CD4-positive, CD25-positive, alpha-beta regulatory T cell (primary cell): ENCODE measurements around the gene AOPEP. TPM values are rescaled to one million over a fixed set of nuclear protein-coding genes. Genes with fewer than 3 reads are reported as not detected.
"Not testable (repeated sequence)": the region's sequence is repeated elsewhere in the genome, so short reads cannot be mapped to it uniquely, and the experiment has no call there.

Source experiments
- ATAC-seq, 2 donors: fragments of 150-1000 bp; cut with Tn5 transposase; one replicate each; pipeline ENCODE4 v1.10.0; 2021; ENCODE audit warnings: low read depth in 2 of 2, moderate number of reproducible peaks in 2 of 2, moderate library complexity in 1 of 2
- DNase-seq, 3 donors: peaks; one replicate each; pipeline versions ENCODE4 v3.0.0 to v3.0.0-alpha.2; 2012 to 2022; ENCODE audit warnings: mixed read lengths in 1 of 3
- H3K27ac ChIP-seq: one replicate; pipeline ENCODE4 v1.7.0; 2013; ENCODE audit warnings: mild to moderate bottlenecking, low read length; ENCODE audit not compliant: insufficient read depth, poor library complexity, severe bottlenecking
- H3K27me3 ChIP-seq: one replicate; pipeline ENCODE4 v1.7.0; 2013; ENCODE audit warnings: low read length; ENCODE audit not compliant: control insufficient read depth, insufficient read depth
- H3K36me3 ChIP-seq: one replicate; pipeline ENCODE4 v1.7.0; 2013; ENCODE audit warnings: mild to moderate bottlenecking, low read length, moderate library complexity; ENCODE audit not compliant: control insufficient read depth, insufficient read depth
- H3K4me1 ChIP-seq: 2 replicates; pipeline ENCODE4 v1.7.0; 2013; ENCODE audit warnings: mild to moderate bottlenecking, low read length; ENCODE audit not compliant: insufficient read depth, control insufficient read depth, poor library complexity, severe bottlenecking
- H3K4me3 ChIP-seq: one replicate; pipeline ENCODE4 v1.7.0; 2013; ENCODE audit warnings: low read depth, mild to moderate bottlenecking, low read length, moderate library complexity
- H3K9me3 ChIP-seq, 2 experiments: 1 replicate in 1 of 2; 2 replicates in 1 of 2; pipeline ENCODE4 v1.7.0; 2013; ENCODE audit warnings: low read length in 2 of 2, mild to moderate bottlenecking in 1 of 2, moderate library complexity in 1 of 2; ENCODE audit not compliant: control insufficient read depth in 2 of 2
- H3K27ac Mint-ChIP-seq, 3 donors: one replicate each; pipeline ENCODE4 v1.8.0; 2020 to 2022; ENCODE audit warnings: mild to moderate bottlenecking in 3 of 3, mixed read lengths in 3 of 3, moderate library complexity in 2 of 3
- H3K27me3 Mint-ChIP-seq: one replicate; pipeline ENCODE4 v1.8.0; 2022; ENCODE audit warnings: mild to moderate bottlenecking, mixed read lengths
- H3K36me3 Mint-ChIP-seq: one replicate; pipeline ENCODE4 v1.8.0; 2020; ENCODE audit warnings: mixed read lengths
- H3K4me1 Mint-ChIP-seq, 4 donors: one replicate each; pipeline ENCODE4 v1.8.0; 2020 to 2022; ENCODE audit warnings: mixed read lengths in 4 of 4, mild to moderate bottlenecking in 1 of 4
- H3K4me3 Mint-ChIP-seq, 4 donors: one replicate each; pipeline ENCODE4 v1.8.0; 2020 to 2022; ENCODE audit warnings: mild to moderate bottlenecking in 4 of 4, mixed read lengths in 4 of 4, moderate library complexity in 3 of 4
- H3K9me3 Mint-ChIP-seq, 7 donors: one replicate each; pipeline ENCODE4 v1.8.0; 2020 to 2022; ENCODE audit warnings: mixed read lengths in 7 of 7, mild to moderate bottlenecking in 3 of 7, moderate library complexity in 2 of 7
- polyA plus RNA-seq, 4 donors: library from polyadenylated mRNA; unstranded; fragments of 300-500 nt; fragmentation: Illumina TruSeq; gene quantifications; one replicate each; pipeline ENCODE4 v1.2.3, GENCODE V29; 2021
- total RNA-seq: library from RNA; stranded (reverse); gene quantifications from one replicate; pipeline ENCODE4 v1.2.3, GENCODE V29; 2022

Gene AOPEP
- total and polyA plus RNA-seq, 5 donors from 2014 or later, result 4.6 to 12.9 (median 6.4) TPM

DNA sequence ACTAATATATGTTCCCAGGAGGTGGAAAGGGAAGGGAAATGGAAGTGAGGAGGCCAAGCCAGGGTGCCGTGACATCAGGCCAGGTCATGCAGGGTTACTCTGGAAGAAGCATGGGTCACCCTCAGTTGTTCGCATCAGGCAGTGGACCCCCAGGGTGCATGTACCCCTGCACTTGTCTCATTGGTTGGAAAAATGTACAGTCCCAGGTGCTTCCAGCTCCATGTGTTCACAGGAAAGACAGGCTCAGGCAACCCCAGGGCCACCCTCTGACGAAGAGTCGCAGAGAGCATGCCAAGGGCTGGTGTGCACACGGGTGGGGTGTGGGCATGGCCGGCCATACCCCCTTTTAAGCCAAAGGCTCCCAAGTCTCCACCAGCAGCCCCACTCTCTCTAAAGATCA is 208.9 kb downstream of the AOPEP start:
- peaks cover 30% of the 10 kb centered on the region for H3K36me3 Mint-ChIP-seq

DNA sequence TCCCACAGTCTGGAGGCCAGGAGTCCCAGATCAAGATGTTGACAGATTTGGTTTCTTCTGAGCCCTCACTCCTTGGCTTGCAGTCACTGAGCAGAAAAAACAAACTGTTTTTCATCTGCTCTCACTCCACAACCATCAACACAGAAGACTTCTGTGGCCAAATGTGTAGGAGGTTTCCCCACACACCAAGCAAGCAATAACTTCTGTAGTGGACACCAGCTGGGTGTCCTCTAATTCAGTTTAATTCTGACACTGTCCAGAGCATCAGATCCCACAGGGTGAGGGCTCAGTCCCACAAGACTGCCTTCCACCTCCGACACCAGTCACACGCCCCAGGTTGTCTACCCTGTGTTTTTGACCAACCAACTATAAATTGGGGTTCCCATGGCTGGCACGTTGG is 209.9 kb downstream of the AOPEP start:
- ATAC-seq (no peak), DNase-seq (no peak)
- Histone ChIP-seq H3K27me3 (no peaks in the 10 kb centered on the region), H3K4me1 (no peaks in the 10 kb centered on the region), H3K9me3 (no peaks in the 10 kb centered on the region), H3K27ac (no peak overlapping the region), H3K36me3 (no peaks in the 10 kb centered on the region), H3K4me3 (no peak overlapping the region)
- H3K36me3 Mint-ChIP-seq, result peaks cover 30% of the 10 kb centered on the region
- H3K27ac Mint-ChIP-seq, result no peak overlapping the region
- H3K4me3 Mint-ChIP-seq, result no peak overlapping the region
- H3K4me1 Mint-ChIP-seq, result peaks cover 0 to 3% (median 2%) of the 10 kb centered on the region in 4 donors
- peaks cover 0 to 3% (median 0%) of the 10 kb centered on the region in 7 donors for H3K9me3 Mint-ChIP-seq
- H3K27me3 Mint-ChIP-seq, result peaks cover 4% of the 10 kb centered on the region

More for the DNA sequence above, 208.9 kb downstream of the AOPEP start:
- H3K27ac ChIP-seq, result no peak overlapping the region
- H3K4me1 ChIP-seq, result no peaks in the 10 kb centered on the region
- H3K27me3 Mint-ChIP-seq, result peaks cover 4% of the 10 kb centered on the region
- peaks cover 0 to 4% (median under 1%) of the 10 kb centered on the region in 4 donors for H3K4me1 Mint-ChIP-seq
- H3K27ac Mint-ChIP-seq, result no peak overlapping the region
- no peaks in the 10 kb centered on the region for H3K9me3 ChIP-seq
- no peak overlapping the region for H3K4me3 Mint-ChIP-seq
- H3K9me3 Mint-ChIP-seq, result peaks cover 0 to 3% (median 0%) of the 10 kb centered on the region in 7 donors
- no peaks in the 10 kb centered on the region for H3K27me3 ChIP-seq
- DNase-seq (no peak), ATAC-seq (no peak)
- H3K4me3 ChIP-seq, result no peak overlapping the region
- no peaks in the 10 kb centered on the region for H3K36me3 ChIP-seq

DNA sequence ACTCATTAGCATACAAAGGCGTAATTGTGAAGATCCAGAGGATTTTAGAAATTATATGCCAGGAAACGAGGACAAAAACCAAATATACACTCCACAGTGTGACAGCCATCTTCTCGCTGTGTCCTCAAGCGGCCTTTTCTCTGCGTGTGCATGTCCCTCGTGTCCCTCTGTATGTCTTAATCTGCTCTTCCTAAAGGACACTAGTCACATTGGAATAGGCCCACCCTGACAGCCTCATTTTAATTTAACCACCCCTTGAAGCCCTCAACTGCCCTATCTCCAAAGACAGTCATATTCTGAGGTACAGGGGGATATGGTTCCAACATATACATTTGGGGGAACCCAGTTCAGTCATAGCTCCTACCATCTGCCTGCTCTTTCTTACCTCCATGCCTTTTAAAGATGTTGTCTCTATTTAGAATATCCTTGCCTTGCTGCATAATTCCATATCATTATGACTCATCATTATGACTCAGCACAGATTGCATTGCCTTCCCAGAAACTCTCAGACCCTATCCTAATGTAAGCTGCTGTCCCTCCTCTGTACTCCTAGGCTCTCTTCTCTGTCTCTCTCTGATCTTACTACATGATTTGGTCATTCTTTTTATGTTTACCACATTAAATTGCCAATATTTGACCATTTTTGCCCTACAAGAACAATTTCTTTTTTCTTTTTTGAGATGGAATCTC is 210.9 kb downstream of the AOPEP start:
- Histone ChIP-seq H3K9me3 (no peaks in the 10 kb centered on the region), H3K4me1 (no peaks in the 10 kb centered on the region), H3K36me3 (no peaks in the 10 kb centered on the region), H3K4me3 (no peak overlapping the region), H3K27me3 (no peaks in the 10 kb centered on the region), H3K27ac (no peak overlapping the region)
- Mint-ChIP-seq H3K4me1 (peaks cover 0 to 6% (median 2%) of the 10 kb centered on the region in 4 donors), H3K4me3 (no peak overlapping the region), H3K27ac (no peak overlapping the region), H3K9me3 (peaks cover 0 to 3% (median 0%) of the 10 kb centered on the region in 7 donors), H3K27me3 (peaks cover 4% of the 10 kb centered on the region), H3K36me3 (peaks cover 28% of the 10 kb centered on the region)
- DNase-seq, result no peak
- no peak for ATAC-seq

DNA sequence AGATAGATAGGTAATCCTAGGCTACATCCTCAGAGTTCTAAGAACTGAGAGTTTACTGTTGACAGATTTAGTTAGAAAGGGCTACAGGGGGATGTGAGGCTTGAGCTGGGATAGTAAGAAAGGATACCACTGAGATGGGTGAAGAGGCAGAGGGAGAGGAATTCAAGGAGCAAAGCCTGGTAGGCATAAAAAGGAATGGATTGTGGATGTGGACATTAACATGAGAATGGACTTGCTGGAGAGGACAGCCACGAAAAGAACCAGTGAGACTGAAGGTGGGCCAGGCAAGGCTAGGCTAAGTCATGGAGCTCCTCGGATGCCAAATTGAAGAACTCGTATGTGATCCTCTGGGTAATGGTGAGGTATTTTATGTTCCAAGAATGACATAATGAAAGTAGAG is 211.9 kb downstream of the AOPEP start:
- no peak overlapping the region for H3K4me3 ChIP-seq
- Mint-ChIP-seq H3K27me3 (peaks cover 4% of the 10 kb centered on the region), H3K36me3 (peaks cover 22% of the 10 kb centered on the region), H3K4me1 (peaks cover 0 to 6% (median 2%) of the 10 kb centered on the region in 4 donors), H3K27ac (no peak overlapping the region), H3K9me3 (peaks cover 0 to 3% (median 0%) of the 10 kb centered on the region in 7 donors), H3K4me3 (no peak overlapping the region)
- no peaks in the 10 kb centered on the region for H3K27me3 ChIP-seq
- no peak for DNase-seq
- H3K27ac ChIP-seq, result no peak overlapping the region
- no peaks in the 10 kb centered on the region for H3K4me1 ChIP-seq
- no peak for ATAC-seq
- no peaks in the 10 kb centered on the region for H3K9me3 ChIP-seq
- H3K36me3 ChIP-seq, result no peaks in the 10 kb centered on the region

DNA sequence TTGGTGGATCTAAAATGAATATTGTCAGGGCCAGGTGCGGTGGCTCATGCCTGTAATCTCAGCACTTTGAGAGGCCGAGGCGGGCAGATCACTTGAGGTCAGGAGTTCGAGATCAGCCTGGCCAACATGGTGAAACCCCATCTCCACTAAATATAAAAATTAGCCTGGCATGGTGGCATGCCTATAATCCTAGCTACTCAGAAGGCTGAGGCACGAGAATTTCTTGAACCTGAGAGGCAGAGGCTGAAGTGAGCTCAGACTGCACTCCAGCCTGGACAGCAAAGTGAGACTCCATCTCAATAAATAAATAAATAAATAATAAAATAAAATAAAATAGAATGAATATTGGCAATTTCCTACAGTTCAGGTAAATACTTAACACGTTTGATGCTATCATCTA is 213.8 kb downstream of the AOPEP start:
- H3K4me1 ChIP-seq, H3K27ac Mint-ChIP-seq, DNase-seq, H3K4me3 ChIP-seq, H3K4me1 Mint-ChIP-seq, H3K9me3 Mint-ChIP-seq, ATAC-seq, H3K27me3 ChIP-seq, H3K27ac ChIP-seq, H3K27me3 Mint-ChIP-seq, H3K36me3 ChIP-seq, H3K9me3 ChIP-seq, H3K4me3 Mint-ChIP-seq: not testable (repeated sequence)
- peaks cover 17% of the 10 kb centered on the region for H3K36me3 Mint-ChIP-seq

DNA sequence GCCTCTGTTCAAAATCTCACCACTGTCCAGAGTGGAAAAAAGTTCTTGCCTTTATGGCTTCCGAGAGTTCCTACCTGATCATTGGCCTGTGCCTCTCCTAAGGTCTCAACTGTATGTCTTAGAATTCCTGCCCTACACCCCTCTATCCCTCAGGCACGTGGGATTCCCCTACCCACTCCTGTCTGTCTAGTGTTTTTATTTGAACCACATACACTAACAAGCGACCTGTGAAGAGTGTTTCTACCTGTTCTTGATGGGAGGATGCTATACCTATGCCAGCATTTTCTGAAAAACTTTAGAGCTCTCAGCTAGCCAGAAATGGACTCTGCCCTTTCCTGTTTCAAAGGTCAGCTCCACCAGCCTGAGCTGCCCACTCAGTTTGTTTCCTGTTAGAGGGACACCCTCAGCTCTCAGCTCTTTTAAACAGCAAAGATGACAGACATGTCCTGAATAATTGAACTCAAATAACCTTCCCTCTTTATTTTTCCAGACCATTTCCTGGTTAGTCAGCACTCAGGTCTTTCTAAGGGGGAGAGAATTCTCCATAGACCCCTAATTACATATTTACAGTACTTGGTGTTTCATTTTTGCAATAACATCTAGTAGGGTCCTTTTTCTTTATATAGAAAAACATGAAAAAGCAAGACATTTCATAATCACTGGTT is 214.8 kb downstream of the AOPEP start:
- Mint-ChIP-seq H3K27ac (peak overlapping the region in 1 of 3 donors; percentile 20), H3K36me3 (peaks cover 12% of the 10 kb centered on the region), H3K4me3 (no peak overlapping the region), H3K4me1 (peaks cover 0 to 6% (median 1%) of the 10 kb centered on the region in 4 donors), H3K27me3 (no peaks in the 10 kb centered on the region), H3K9me3 (peaks cover 0 to 3% (median 0%) of the 10 kb centered on the region in 7 donors)
- Histone ChIP-seq H3K36me3 (no peaks in the 10 kb centered on the region), H3K4me1 (no peaks in the 10 kb centered on the region), H3K9me3 (no peaks in the 10 kb centered on the region), H3K4me3 (no peak overlapping the region), H3K27ac (no peak overlapping the region), H3K27me3 (no peaks in the 10 kb centered on the region)
- DNase-seq (no peak), ATAC-seq (no peak)

DNA sequence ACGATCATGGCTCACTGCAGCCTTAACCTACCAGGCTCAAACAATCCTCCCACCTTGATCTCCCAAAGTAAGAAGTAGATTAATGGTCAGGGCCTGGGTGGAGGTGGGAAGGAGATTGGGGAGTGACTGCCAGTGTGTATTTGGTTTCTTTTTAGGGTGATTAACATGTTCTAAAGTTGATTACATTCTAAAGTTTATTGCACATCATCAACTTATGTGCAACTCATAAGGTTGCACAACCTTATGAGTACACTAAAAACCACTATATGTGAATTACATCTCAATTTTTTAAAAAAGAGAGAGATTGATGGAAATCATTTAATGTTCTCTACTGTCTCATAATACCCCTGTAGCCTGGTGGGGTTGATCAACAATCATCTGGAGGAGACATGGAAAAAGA is 218.1 kb downstream of the AOPEP start:
- H3K27ac Mint-ChIP-seq, result no peak overlapping the region
- no peak overlapping the region for H3K27ac ChIP-seq
- H3K9me3 ChIP-seq, result no peaks in the 10 kb centered on the region
- peaks cover 10% of the 10 kb centered on the region for H3K36me3 Mint-ChIP-seq
- DNase-seq, result no peak
- no peaks in the 10 kb centered on the region for H3K27me3 Mint-ChIP-seq
- no peaks in the 10 kb centered on the region for H3K9me3 Mint-ChIP-seq
- H3K27me3 ChIP-seq, result no peaks in the 10 kb centered on the region
- no peaks in the 10 kb centered on the region for H3K36me3 ChIP-seq
- H3K4me3 ChIP-seq, result no peak overlapping the region
- no peak overlapping the region for H3K4me3 Mint-ChIP-seq
- no peaks in the 10 kb centered on the region for H3K4me1 ChIP-seq
- no peak for ATAC-seq
- peaks cover 0 to 6% (median 1%) of the 10 kb centered on the region in 4 donors for H3K4me1 Mint-ChIP-seq
